ENCODE data around the gene IPO11. TPM values are rescaled to one million over a fixed set of nuclear protein-coding genes. Genes with fewer than 3 reads are reported as not detected.

IPO11 gene
- total RNA-seq, 4 donors from 2014 or later = 25.0 to 49.2 (median 35.5) TPM

GRCh38 chr5:62603934-62604333 lies 191.4 kb downstream of the IPO11 start:
- no peak for TF ChIP-seq CTCF (IDR thresholded peaks at IDR 0.05; ENCODE audit: low read depth)

DNA sequence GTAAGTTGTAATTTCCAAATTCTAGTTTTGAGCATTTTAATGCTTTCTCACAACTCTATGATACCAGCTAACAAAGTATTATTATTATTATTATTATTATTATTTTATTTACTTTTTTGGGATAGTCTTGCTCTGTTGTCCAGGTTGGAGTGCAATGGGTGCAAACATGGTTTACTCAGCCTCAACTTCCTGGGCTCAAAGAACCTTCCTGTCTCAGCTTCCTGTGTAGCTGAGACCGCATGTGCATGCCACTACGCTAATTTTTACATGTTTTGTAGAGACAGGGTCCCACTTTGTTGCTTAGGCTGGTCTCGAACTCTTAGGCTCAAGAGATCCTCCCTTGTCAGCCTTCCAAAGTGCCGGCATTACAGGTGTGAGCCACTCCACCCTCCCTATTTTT lies 193.1 kb downstream of the IPO11 start:
- no peak for TF ChIP-seq CTCF (IDR thresholded peaks at IDR 0.05; ENCODE audit: low read depth)

GRCh38 chr5:62606878-62607277 lies 194.3 kb downstream of the IPO11 start:
- TF ChIP-seq CTCF (IDR thresholded peaks at IDR 0.05; ENCODE audit: low read depth) = no peak

DNA sequence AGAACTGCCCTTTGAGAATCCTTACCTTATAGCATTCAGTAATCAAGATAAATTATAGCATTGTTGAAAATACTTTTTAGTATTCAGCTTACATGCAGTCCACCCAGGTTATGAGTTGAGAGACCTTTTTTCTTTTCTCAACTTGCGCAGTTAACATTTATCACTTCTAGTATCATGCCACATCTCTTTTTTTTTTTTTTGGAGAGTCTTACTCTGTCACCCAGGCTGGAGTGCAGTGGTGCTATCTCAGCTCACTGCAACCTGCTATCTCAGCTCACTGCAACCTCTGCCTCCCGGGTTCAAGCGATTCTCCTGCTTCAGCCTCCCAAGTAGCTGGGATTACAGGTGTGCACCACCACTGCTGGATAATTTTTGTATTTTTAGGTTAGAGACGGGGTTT lies 195.1 kb downstream of the IPO11 start:
- TF ChIP-seq CTCF (IDR thresholded peaks at IDR 0.05; ENCODE audit: low read depth) = no peak

DNA sequence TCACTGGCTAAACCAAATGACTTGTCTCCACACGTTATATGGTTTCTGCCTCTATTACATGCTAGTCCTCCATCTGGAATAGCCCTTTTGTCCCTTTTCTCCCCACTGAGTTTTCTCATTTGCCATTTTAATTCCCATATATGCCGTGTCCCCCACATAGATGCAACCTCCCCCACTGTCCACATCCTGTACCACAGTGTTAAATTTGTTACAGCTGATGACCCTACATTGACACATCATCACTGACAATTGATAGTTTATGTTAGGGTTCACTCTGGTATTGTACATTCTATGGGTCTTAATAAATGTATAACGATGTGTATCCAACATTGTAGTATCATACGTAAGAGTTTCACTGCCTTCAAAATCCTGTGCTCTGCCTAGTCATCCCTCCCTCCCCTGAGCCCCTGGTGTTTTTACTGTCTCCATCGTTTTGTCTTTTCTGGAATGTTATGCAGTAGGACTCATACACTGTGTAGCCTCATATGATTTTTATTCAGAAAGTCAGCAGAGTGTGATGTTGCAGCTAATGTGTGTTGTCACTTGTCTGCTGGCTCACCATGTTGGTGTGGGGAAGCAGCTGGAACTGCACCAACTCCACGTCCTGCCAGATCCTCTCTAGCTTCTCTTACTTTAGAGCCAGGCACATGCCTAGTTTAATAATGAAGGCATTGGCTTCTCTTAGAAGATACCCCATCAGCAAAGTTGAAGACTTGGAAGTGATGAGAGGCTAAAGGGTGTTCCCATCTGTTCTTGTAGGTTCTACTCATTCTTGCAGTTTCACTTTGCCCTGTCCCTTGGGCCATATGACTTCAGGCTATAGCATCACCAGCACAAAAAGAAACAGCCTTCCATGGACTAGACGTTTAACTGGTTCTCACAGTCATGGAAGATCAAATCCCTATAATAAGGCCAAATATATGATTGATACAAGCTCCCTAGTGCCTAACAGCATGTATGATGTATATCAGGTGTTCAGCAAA lies 196.3 kb downstream of the IPO11 start:
- no peak for TF ChIP-seq CTCF (IDR thresholded peaks at IDR 0.05; ENCODE audit: low read depth)

DNA sequence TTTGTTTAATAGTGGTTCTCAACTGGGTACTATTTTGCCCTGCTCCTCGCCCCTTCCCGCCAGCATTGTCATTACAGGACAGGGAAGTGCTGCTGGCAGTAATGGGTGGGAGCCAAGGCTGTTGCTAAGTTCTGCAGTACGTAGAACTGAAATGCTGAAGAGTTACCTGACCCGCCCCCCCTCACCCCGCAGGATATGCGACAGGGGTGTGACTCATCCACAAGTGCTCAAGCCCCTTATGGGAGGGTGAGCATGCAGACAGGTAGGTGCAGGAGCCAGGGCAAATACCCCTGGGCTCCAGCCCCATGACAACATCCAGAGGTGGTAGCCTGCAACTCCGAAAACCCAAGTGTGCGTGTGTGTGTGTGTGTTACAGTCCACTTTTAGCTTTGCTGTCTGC lies 201.8 kb downstream of the IPO11 start:
- no peak for TF ChIP-seq CTCF (IDR thresholded peaks at IDR 0.05; ENCODE audit: low read depth)

DNA sequence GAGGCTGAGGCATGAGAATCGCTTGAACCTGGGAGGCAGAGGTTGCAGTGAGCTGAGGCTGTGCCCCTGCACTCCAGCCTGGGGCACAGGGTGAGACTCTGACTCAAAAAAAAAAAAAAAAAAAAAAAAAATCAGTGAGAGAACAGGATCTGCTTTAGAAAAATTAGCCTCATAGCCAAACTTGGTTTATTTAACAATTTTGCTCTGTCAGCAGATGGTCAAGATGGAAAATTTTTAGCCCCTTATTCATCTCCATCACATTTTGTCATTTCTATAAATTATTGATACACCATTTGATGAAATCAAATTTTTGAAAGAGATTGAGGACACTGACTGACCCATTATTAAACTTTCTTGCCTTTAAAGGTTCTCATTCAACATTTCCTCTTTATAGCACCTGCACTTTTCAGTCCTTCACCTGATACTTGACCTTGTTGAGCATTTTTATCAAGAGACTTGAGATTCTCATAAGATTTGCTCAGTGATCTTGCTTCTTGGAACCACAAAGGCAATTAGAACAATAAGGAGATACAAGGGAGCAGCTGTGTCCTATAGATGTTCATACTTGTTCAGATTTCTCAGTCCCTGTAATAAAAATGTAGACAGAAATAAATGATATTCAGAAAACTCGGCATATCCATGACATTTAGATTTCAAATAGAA lies 204.2 kb downstream of the IPO11 start:
- TF ChIP-seq CTCF (IDR thresholded peaks at IDR 0.05; ENCODE audit: low read depth) = no peak

Measured in subcutaneous adipose tissue (tissue), 4 donors.